Thyroid gland (tissue), 4 donors: ENCODE results near the gene EN2.

ENCODE experiments used
- POLR2A ChIP-seq, 2 donors: fragments of 450-650 bp; IDR thresholded peaks; one replicate each; pipeline ENCODE4 v1.6.1; 2017; ENCODE audit warnings: antibody characterized with exemption in 2 of 2, mild to moderate bottlenecking in 2 of 2, moderate library complexity in 1 of 2
- TF ChIP-seq, protein P1 (sequence below), 6 experiments: fragments of 200-600 bp in 3 of 6; fragments of 450-650 bp in 3 of 6; sonication (generic) in 3 of 6; IDR thresholded peaks; one replicate each; pipeline ENCODE4 v1.5.1; 2016 to 2019; ENCODE audit warnings: antibody characterized with exemption in 6 of 6, mild to moderate bottlenecking in 2 of 6, inconsistent platforms in 1 of 6, moderate library complexity in 1 of 6

DNA sequence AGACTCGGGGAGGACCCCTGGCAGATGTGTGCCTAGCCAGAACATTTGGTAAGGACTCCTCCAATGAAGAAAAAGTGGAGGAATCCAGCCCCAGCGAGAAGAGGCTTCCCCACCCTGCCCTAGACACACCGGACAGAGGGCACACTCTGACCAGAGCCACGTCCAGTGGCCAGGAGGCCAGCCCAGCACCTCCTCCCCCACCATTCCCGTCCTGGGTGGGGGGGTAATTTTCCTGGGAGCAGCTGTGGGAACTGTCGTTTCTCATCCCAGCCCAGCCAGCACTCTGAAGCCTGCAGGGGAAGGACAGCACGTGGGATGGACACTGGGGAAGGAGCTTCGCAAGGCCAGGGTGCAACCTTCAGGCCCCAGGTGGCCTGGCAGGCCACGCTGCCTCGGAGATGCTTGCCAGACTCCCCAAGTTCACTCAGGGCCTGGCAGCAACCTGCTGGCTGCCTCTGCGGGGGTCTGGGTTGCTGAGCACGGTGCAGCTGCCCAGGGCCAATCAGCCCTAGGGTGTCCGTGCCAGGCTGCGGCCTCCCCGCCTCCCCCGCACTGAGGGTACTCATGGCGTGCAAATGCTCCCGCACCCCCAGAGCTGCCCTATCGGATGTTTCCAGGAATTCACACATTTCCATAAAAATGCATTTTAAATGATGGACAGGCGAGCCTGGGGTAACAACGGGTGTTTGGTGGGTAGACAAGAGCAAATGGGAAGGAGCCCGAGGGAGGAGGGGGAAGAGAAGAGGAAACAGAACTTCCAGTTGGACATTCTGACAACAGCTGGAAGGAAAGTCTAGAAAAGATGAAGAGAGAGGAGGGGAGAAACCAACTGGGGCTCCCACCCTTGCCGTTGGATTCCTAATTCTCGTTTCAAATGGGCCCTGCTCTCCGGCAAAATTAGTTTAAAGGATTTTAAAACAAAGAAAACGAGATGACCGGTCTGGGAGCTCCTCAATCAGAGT, 1.9 kb upstream of the EN2 start:
- TF ChIP-seq POLR2A (IDR thresholded peaks at IDR 0.05): no peak
- TF ChIP-seq, protein P1, sequence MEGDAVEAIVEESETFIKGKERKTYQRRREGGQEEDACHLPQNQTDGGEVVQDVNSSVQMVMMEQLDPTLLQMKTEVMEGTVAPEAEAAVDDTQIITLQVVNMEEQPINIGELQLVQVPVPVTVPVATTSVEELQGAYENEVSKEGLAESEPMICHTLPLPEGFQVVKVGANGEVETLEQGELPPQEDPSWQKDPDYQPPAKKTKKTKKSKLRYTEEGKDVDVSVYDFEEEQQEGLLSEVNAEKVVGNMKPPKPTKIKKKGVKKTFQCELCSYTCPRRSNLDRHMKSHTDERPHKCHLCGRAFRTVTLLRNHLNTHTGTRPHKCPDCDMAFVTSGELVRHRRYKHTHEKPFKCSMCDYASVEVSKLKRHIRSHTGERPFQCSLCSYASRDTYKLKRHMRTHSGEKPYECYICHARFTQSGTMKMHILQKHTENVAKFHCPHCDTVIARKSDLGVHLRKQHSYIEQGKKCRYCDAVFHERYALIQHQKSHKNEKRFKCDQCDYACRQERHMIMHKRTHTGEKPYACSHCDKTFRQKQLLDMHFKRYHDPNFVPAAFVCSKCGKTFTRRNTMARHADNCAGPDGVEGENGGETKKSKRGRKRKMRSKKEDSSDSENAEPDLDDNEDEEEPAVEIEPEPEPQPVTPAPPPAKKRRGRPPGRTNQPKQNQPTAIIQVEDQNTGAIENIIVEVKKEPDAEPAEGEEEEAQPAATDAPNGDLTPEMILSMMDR (IDR thresholded peaks at IDR 0.05): no peak
